GM19193 (cell line): ENCODE results near the gene DCTN5.

Experiments used
- POLR2A ChIP-seq: IDR thresholded peaks from 4 replicates; pipeline ENCODE4 v1.6.1; 2011; ENCODE audit not compliant: insufficient read depth, insufficient read length; ENCODE audit errors: extremely low read depth

Gene DCTN5

GRCh38 chr16:23700093-23700492 lies 58.8 kb downstream of the DCTN5 start:
- no peak for TF ChIP-seq POLR2A

- no peak for TF ChIP-seq POLR2A
These were observed 59.2 kb downstream of the DCTN5 start for GRCh38 chr16:23700509-23700908.

- no peak for TF ChIP-seq POLR2A
These were observed 59.8 kb downstream of the DCTN5 start for GRCh38 chr16:23701045-23701444.

GRCh38 chr16:23702951-23703350 lies 61.7 kb downstream of the DCTN5 start:
- no peak for TF ChIP-seq POLR2A

DNA sequence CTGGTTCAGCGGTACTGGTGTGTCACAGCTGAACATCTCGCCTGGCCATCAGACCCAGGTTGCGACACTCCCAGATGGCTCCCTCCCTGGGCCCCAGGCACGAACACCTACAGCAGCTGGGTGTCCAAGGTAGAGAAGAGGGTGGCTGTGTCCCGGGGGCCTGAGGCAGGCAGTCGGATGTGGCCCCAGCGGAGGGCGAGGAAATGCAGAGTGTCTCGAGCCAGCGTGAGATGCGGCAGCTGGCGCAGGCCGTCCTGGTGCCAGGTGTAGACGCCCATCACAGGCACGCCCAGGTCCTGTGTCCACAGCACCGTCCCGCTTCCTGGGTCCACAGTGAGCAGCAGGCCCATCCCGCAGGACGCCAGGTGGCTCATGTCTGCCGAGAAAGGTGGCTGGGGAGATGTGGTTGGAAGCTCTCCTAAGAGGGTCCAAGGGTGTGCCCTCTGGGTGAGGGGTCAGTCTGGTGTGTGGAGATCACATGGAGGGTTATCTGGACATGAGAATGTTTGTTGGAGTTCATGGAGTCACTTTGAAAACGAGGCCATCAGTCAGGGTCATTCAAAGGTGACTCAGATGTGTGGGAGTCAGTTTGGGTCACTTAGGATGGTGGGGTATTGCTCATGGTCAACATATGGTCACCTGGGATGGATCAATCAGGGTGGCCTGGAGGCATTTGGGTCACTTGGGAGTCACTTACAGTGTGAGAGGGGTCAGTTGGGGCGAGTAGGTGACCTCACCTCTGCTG lies 63.7 kb downstream of the DCTN5 start:
- TF ChIP-seq POLR2A, result no peak

- no peak for TF ChIP-seq POLR2A
These were observed 64.2 kb downstream of the DCTN5 start for GRCh38 chr16:23705517-23705902.

GRCh38 chr16:23706439-23706838 lies 65.2 kb downstream of the DCTN5 start:
- TF ChIP-seq POLR2A, result no peak

DNA sequence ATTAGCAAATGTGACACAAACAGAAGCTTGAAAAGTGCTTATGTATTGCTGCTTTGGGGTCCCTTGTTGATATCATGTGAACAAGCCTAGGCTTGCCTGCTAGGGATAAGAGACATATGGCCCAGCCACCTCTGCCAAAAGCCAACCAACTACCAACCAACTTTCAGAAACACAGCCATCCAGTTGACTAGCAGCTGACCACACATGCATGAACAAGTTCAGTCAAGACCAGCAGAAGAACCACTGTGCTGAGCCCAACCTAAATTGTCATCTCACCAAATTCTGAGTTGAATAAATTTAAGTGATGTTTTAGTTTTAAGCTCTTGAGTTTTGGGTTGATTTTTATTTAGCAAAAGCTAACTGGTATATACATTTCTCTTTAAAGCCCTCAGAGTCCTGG lies 68.3 kb downstream of the DCTN5 start:
- no peak for TF ChIP-seq POLR2A

DNA sequence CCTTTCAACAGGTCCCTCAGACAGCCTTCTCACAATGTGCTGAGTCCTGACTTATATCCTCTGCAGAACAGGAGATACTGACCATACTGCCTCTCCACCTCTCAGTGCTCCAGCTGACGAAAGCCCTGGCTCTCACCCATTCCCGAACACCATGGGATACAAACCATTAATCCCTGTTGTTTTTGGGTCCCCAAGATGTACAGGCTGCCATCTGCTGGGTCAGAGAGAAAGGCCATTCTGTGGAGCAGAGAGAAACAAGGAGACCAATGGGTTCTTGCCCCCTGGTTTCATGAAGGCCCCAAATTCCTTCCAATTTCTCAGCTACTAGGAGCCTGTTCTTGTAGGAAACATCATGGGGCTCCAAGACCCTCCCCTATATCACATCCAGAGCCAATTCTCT lies 68.7 kb downstream of the DCTN5 start:
- TF ChIP-seq POLR2A, result no peak

DNA sequence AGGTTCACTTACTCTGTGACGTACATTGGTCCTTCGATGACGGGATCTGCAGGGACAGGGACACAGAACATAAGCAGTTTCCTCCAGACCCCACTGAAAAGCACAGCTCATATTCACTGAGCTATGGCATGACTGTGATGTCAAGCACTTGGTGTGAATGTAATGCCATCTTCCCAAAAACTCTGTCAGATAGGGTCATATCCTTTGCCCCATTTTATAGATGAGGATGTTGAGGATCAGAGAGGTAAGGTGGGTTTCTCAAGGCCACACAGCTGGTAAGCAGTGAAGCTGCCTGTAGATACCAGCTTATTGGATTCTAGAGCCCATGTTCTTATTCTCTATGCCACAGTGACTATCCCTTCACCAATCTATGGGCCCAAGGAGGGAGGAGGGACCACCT lies 69.2 kb downstream of the DCTN5 start:
- TF ChIP-seq POLR2A, result no peak

DNA sequence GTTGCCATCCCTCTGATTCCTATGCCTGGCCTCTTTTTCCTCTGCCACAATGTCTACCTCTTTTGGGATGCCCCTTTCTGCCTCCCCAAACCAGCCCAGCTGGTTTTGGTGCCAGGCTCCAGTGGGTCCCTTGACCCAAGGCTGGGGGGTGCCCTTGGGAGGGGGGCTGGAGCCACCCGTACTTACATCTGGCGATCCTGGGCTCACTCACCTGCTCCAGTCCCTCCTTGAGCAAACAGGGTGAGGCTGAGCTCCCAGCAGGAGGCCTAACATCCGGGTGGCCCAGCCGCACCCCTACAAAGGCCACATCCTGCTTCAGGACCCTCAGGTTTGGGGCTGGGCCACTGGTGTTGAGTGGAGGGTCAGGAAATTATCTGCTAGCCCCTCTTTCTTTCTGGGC lies 70.5 kb downstream of the DCTN5 start:
- no peak for TF ChIP-seq POLR2A

DNA sequence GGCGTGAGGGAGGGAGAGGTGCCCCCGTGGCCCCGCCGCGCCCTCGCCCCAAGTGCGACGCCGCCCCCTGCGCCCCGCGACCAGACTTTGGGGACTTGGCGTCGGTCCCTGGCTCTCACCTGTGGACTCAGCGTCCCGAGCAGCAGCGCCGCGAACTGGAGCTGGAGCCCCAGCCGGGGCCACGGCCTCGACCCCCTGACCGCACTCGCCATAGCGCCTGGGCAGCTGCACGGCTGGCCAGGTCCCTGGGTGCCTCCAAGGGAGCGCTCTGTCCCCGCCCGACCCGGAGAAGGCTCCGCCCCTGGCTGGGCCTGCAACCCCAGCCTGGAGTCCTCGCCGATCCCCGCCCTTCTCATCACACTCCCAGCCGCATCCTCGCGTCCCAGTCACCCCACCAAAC lies 71.7 kb downstream of the DCTN5 start, which contains the start of gene ERN2:
TSS of gene ERN2 (minus strand) at position 247 of the 400 bp plus-strand sequence. CDS start at position 212, 35 bp downstream.
- no peak for TF ChIP-seq POLR2A

GRCh38 chr16:23716484-23716883 lies 75.2 kb downstream of the DCTN5 start:
- TF ChIP-seq POLR2A, result no peak

DNA sequence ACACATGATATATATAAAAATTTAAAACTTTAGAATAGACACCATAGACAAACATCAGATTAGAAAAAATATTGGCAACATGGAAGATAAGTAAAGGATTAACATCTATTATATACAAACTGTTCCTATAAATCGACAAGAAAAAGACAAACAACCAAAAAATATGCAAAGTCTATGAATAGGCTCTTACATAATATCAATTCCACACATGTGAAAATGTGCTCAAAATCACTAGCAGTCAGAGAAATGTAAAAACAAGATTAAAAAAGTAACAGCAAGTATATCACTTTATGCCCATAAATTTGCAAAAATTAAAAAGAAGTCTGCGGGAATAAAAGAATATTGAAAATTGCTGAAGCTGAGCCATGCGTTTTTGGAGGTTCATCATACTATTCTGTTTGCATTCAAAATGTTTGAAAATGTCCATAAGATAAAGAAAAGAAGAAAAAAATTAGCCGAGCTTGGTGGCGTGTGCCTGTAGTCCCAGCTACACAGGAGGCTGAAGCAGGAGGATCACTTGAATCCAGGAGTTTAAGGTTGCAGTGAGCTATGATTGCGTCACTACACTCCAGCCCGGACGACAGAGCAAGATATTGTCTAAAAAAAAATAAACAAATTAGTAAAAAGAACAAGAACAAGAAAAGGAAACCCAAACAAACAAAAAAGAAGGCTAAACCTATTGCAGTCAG lies 83.0 kb downstream of the DCTN5 start:
- no peak for TF ChIP-seq POLR2A

DNA sequence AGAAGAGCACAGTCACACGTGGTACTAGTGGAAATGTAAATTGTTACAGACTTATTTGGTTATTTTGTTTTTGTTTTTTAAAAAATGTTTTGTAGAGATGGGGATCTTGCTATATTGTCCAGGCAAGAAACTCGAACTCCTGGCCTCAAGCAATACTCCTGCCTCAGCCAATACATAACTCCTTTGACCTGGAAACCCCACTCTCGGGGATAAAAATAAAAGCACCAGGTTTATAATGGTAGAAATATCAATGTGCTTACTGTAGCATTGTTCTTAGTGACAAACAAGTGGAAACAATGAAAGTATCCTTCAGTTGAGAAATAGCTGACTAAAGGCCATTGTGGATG lies 83.5 kb downstream of the DCTN5 start:
- no peak for TF ChIP-seq POLR2A

DNA sequence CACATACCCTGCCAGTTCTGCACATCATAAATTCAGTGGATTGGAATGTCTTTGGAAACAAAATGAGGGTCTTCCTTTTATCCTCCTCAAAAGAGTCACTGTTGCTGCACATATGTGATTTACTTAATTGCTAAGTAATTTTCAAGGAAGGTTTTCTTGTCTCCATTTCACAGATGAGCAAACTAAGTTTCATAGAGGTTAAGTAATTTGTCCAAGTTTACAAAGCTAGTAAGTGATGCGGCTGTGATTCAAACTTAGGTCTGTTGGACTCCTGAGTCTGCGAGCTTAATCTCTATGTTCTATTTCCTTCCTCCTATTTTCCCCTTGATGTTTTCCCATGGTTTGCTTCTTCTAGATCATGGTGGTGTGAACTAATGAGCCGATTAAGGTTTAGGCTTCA lies 85.4 kb downstream of the DCTN5 start:
- TF ChIP-seq POLR2A, result no peak
